SK-N-SH (cell line): ENCODE data around the gene CHFR. TPM values are rescaled to one million over a fixed set of nuclear protein-coding genes. Genes with fewer than 3 reads are reported as not detected.

Experiments used
- CTCF ChIA-PET: fragments of 300-600, 350-600 bp; formaldehyde crosslinking; extraction: SDS; loops from one replicate; lab custom pipeline; 2021; lab: Yijun Ruan, JAX
- POLR2A ChIA-PET: fragments of 350-600 bp; sonication (Branson Sonifier 250); formaldehyde crosslinking; extraction: SDS; loops from one replicate; lab custom pipeline; 2020; ENCODE audit warnings: antibody characterized with exemption, inconsistent platforms; lab: Yijun Ruan, JAX
- DNase-seq: peaks from one replicate; pipeline ENCODE4 v3.0.0; 2012
- H2AFZ ChIP-seq: fragments of 200-600 bp; sonication (generic); 2 replicates; pipeline ENCODE4 v1.8.1; 2016; ENCODE audit warnings: antibody characterized with exemption, mild to moderate bottlenecking, low read depth
- H3F3A ChIP-seq: fragments of 200-600 bp; sonication (generic); replicated peaks from 2 replicates; pipeline ENCODE3; 2016; ENCODE audit warnings: antibody characterized with exemption, mild to moderate bottlenecking; ENCODE audit not compliant: insufficient read depth
- H3K27ac ChIP-seq, 2 experiments: fragments of 200-500 bp in 1 of 2; fragments of 200-600 bp in 1 of 2; sonication (Bioruptor generic) in 1 of 2; sonication (generic), shearing (Covaris generic) in 1 of 2; 2 replicates each; pipeline versions ENCODE4 v1.5.1 to v1.6.1; 2014 to 2016; ENCODE audit warnings: low read depth in 2 of 2, inconsistent platforms in 1 of 2, low read length in 1 of 2, mild to moderate bottlenecking in 1 of 2, mixed read lengths in 1 of 2
- H3K27me3 ChIP-seq: fragments of 200-600 bp; sonication (generic), shearing (Covaris generic); 2 replicates; pipeline ENCODE4 v1.6.1; 2016; ENCODE audit warnings: mixed run types; ENCODE audit not compliant: insufficient read depth
- H3K36me3 ChIP-seq, 2 experiments: fragments of 200-500 bp in 1 of 2; fragments of 200-600 bp in 1 of 2; sonication (Bioruptor generic) in 1 of 2; sonication (generic) in 1 of 2; replicated peaks in 1 of 2; 2 replicates each; pipeline versions ENCODE3 to v1.5.1; 2014 to 2016; ENCODE audit warnings: low read length in 1 of 2, mild to moderate bottlenecking in 1 of 2; ENCODE audit not compliant: insufficient read depth in 2 of 2, control insufficient read depth in 1 of 2
- H3K4me1 ChIP-seq, 2 experiments: fragments of 200-500 bp in 1 of 2; fragments of 200-600 bp in 1 of 2; sonication (Bioruptor generic) in 1 of 2; sonication (generic), shearing (Covaris generic) in 1 of 2; 2 replicates each; pipeline versions ENCODE4 v1.5.1 to v1.6.1; 2014 to 2016; ENCODE audit warnings: low read depth in 1 of 2, low read length in 1 of 2, mixed run types in 1 of 2; ENCODE audit not compliant: insufficient read depth in 2 of 2, control insufficient read depth in 1 of 2
- H3K4me2 ChIP-seq: fragments of 200-600 bp; sonication (generic), shearing (Covaris generic); 2 replicates; pipeline ENCODE4 v1.6.1; 2017; ENCODE audit warnings: mixed run types
- H3K4me3 ChIP-seq, 2 experiments: fragments of 200-500 bp in 1 of 2; fragments of 200-600 bp in 1 of 2; sonication (Bioruptor generic) in 1 of 2; sonication (generic), shearing (Covaris generic) in 1 of 2; 2 replicates each; pipeline versions ENCODE4 v1.5.1 to v1.8.1; 2014 to 2016; ENCODE audit warnings: low read depth in 2 of 2, inconsistent platforms in 1 of 2, low read length in 1 of 2, mild to moderate bottlenecking in 1 of 2, mixed read lengths in 1 of 2, moderate library complexity in 1 of 2
- H3K79me2 ChIP-seq: fragments of 200-600 bp; sonication (generic); 2 replicates; pipeline ENCODE4 v1.8.1; 2017; ENCODE audit warnings: mild to moderate bottlenecking; ENCODE audit not compliant: insufficient read depth
- H3K9ac ChIP-seq: fragments of 200-600 bp; sonication (generic); 2 replicates; pipeline ENCODE4 v1.6.1; 2017; ENCODE audit warnings: mixed run types
- H3K9me2 ChIP-seq: fragments of 200-600 bp; sonication (generic); 2 replicates; pipeline ENCODE4 v1.6.1; 2017; ENCODE audit warnings: mixed run types
- H3K9me3 ChIP-seq: fragments of 200-600 bp; sonication (generic); 2 replicates; pipeline ENCODE4 v1.6.1; 2017; ENCODE audit warnings: mixed run types, mild to moderate bottlenecking, moderate library complexity
- H4K20me1 ChIP-seq: fragments of 200-600 bp; sonication (generic); 2 replicates; pipeline ENCODE4 v1.6.1; 2017; ENCODE audit warnings: mild to moderate bottlenecking, mixed run types; ENCODE audit not compliant: insufficient read depth
- CHD2 ChIP-seq: fragments of 150-350 bp; IDR thresholded peaks from 2 replicates; pipeline ENCODE4 v1.6.1; 2018; ENCODE audit warnings: low read length; ENCODE audit not compliant: partially characterized antibody
- ELF1 ChIP-seq: IDR thresholded peaks from 2 replicates; pipeline ENCODE4 v1.4.0; 2012
- EZH2phosphoT487 ChIP-seq: fragments of 200-600 bp; sonication (generic); IDR thresholded peaks from 2 replicates; pipeline ENCODE4 v1.6.1; 2017; ENCODE audit warnings: low read depth, mixed run types, mild to moderate bottlenecking, antibody characterized with exemption, moderate library complexity, borderline replicate concordance
- FOXJ3 ChIP-seq: sonication (generic); formaldehyde crosslinking; IDR thresholded peaks from 2 replicates; pipeline ENCODE4 v1.5.1; 2020; ENCODE audit warnings: mild to moderate bottlenecking, missing genetic modification reagents
- GATA2 ChIP-seq: sonication (generic); formaldehyde crosslinking; IDR thresholded peaks from 2 replicates; pipeline ENCODE4 v1.5.0; 2020; ENCODE audit warnings: mild to moderate bottlenecking, missing genetic modification reagents
- MEF2A ChIP-seq: IDR thresholded peaks from 2 replicates; pipeline ENCODE4 v1.4.0; 2012; ENCODE audit warnings: low read depth, borderline replicate concordance
- MXI1 ChIP-seq: IDR thresholded peaks from 2 replicates; pipeline ENCODE4 v1.6.1; 2012; ENCODE audit warnings: mild to moderate bottlenecking, low read depth, low read length, improper control_type of control experiment
- SMC3 ChIP-seq: IDR thresholded peaks from 2 replicates; pipeline ENCODE4 v1.6.1; 2012; ENCODE audit warnings: low read depth, low read length, improper control_type of control experiment
- TCF12 ChIP-seq: IDR thresholded peaks from 2 replicates; pipeline ENCODE4 v1.4.0; 2012
- YY1 ChIP-seq: IDR thresholded peaks from 2 replicates; pipeline ENCODE4 v1.4.0; 2012; ENCODE audit warnings: low read depth, mild to moderate bottlenecking
- WGBS: methylation state at CpG from one replicate; pipeline ENCODE4 v1.1.6; 2017; ENCODE audit warnings: low lambda C conversion rate; 5-methylcytosine and 5-hydroxymethylcytosine counted together
- polyA plus RNA-seq, 3 experiments: library from polyadenylated mRNA; depleted of rRNA; stranded (reverse); fragments of >200 nt; gene quantifications; 2 replicates each; pipeline ENCODE4 v1.2.3, GENCODE V29; 2012
- TF ChIP-seq, protein P1 (sequence below): IDR thresholded peaks from 2 replicates; pipeline ENCODE4 v1.6.1; 2012; ENCODE audit warnings: mild to moderate bottlenecking, low read depth, low read length, moderate library complexity
- TF ChIP-seq, protein P2 (sequence below): fragments of 200-600 bp; sonication (generic); IDR thresholded peaks from 2 replicates; pipeline ENCODE4 v1.6.1; 2017; ENCODE audit warnings: antibody characterized with exemption, mild to moderate bottlenecking, moderate library complexity

CHFR gene
- polyA plus RNA-seq, 1 of the 3 experiments (the other 2 are of a cell fraction): 31.6 TPM

DNA sequence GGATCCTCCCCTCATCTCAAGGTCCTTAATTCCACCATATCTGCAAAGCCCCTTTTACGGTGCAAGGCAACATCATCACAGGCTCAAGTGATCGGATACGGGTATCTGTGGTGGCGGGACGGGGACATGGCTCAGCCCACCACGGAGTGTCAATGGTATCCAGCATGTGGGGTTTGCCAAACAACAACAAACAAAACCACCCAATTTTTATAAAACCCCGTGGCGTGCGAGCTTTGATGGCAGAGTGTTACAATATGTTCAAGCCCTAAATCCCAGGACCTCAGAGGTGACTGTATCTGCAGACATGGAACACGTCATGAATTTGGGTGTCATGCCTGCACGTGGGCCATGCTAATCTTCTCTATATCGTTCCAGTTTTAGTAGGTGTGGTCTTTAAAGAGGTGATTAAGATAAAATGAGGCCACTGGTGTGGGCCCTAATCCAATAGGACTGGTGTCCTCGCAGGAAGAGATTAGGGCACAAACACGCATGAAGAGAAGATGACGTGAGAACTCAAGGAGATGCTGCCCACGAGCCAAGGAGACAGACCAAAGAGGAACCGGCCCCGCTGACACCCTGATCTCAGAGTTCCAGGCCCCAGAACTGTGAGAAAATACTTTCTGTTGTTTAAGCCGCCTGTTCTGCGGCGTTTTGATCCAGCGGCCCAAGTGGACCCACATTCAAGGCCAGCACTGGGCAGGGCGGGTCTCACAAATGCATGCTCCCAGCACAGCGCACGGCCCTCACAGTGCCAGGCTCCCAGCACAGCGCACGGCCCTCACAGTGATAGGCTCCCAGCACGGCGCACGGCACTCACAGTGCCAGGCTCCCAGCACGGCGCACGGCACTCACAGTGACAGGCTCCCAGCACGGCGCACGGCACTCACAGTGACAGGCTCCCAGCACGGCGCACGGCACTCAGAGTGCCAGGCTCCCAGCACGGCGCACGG, 52.1 kb downstream of the CHFR start:
- POLR2A ChIA-PET: no interaction called here
- no peaks in the 10 kb centered on the region for H3K4me1 ChIP-seq
- 92% methylated on average over 36 of the region's 42 CpGs for WGBS

More for the DNA sequence above, 52.1 kb downstream of the CHFR start:
- Histone ChIP-seq H3K36me3 (peaks cover 8 to 27% of the 10 kb centered on the region in 2 experiments), H3K4me3 (no peak overlapping the region), H3K79me2 (no peaks in the 10 kb centered on the region), H3K4me2 (no peak overlapping the region), H3K9me2 (no peaks in the 10 kb centered on the region), H4K20me1 (no peaks in the 10 kb centered on the region), H3K27me3 (no peaks in the 10 kb centered on the region), H3K9me3 (no peaks in the 10 kb centered on the region), H3K9ac (no peak overlapping the region), H2AFZ (no peak overlapping the region), H3F3A (no peaks in the 10 kb centered on the region), H3K27ac (no peak overlapping the region)
- no peak for TF ChIP-seq GATA2
- TF ChIP-seq MEF2A: no peak
- TF ChIP-seq YY1: no peak
- TF ChIP-seq, protein P1, sequence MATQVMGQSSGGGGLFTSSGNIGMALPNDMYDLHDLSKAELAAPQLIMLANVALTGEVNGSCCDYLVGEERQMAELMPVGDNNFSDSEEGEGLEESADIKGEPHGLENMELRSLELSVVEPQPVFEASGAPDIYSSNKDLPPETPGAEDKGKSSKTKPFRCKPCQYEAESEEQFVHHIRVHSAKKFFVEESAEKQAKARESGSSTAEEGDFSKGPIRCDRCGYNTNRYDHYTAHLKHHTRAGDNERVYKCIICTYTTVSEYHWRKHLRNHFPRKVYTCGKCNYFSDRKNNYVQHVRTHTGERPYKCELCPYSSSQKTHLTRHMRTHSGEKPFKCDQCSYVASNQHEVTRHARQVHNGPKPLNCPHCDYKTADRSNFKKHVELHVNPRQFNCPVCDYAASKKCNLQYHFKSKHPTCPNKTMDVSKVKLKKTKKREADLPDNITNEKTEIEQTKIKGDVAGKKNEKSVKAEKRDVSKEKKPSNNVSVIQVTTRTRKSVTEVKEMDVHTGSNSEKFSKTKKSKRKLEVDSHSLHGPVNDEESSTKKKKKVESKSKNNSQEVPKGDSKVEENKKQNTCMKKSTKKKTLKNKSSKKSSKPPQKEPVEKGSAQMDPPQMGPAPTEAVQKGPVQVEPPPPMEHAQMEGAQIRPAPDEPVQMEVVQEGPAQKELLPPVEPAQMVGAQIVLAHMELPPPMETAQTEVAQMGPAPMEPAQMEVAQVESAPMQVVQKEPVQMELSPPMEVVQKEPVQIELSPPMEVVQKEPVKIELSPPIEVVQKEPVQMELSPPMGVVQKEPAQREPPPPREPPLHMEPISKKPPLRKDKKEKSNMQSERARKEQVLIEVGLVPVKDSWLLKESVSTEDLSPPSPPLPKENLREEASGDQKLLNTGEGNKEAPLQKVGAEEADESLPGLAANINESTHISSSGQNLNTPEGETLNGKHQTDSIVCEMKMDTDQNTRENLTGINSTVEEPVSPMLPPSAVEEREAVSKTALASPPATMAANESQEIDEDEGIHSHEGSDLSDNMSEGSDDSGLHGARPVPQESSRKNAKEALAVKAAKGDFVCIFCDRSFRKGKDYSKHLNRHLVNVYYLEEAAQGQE: no peak
- TF ChIP-seq, protein P2, sequence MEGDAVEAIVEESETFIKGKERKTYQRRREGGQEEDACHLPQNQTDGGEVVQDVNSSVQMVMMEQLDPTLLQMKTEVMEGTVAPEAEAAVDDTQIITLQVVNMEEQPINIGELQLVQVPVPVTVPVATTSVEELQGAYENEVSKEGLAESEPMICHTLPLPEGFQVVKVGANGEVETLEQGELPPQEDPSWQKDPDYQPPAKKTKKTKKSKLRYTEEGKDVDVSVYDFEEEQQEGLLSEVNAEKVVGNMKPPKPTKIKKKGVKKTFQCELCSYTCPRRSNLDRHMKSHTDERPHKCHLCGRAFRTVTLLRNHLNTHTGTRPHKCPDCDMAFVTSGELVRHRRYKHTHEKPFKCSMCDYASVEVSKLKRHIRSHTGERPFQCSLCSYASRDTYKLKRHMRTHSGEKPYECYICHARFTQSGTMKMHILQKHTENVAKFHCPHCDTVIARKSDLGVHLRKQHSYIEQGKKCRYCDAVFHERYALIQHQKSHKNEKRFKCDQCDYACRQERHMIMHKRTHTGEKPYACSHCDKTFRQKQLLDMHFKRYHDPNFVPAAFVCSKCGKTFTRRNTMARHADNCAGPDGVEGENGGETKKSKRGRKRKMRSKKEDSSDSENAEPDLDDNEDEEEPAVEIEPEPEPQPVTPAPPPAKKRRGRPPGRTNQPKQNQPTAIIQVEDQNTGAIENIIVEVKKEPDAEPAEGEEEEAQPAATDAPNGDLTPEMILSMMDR: no peak
- no peak for TF ChIP-seq ELF1
- TF ChIP-seq FOXJ3 (CRISPR knock-in tag): no peak
- TF ChIP-seq MXI1: no peak
- no peak for TF ChIP-seq CHD2
- no peak for TF ChIP-seq TCF12
- no peak for TF ChIP-seq EZH2phosphoT487
- TF ChIP-seq SMC3: no peak
- CTCF ChIA-PET: no interaction called here
- no peak for DNase-seq
